Measurements from ENCODE around the gene CH25H. TPM values are rescaled to one million over a fixed set of nuclear protein-coding genes. Genes with fewer than 3 reads are reported as not detected.

CH25H gene
- total and polyA plus RNA-seq, 10 of the 15 experiments (the other 5 are each of a cell fraction or from before 2014, with no cell fraction given) = not detected

- Histone ChIP-seq H3K4me3 (no peak overlapping the region), H3K27ac (ENCODE audit: control insufficient read depth, insufficient read depth) (no peak overlapping the region), H3K4me2 (ENCODE audit: control insufficient read depth, insufficient read depth) (no peak overlapping the region), H3K9me3 (replicated peaks; ENCODE audit: control insufficient read depth, insufficient read depth, low read length) (peaks cover 2% of the 10 kb centered on the region; the same call in 1 of the 3 replicates), H3K36me3 (ENCODE audit: control insufficient read depth in 2 of 2, insufficient read depth in 2 of 2, low read length in 1 of 2) (no peaks in the 10 kb centered on the region), H4K20me1 (ENCODE audit: control insufficient read depth, insufficient read depth) (no peaks in the 10 kb centered on the region), H3K27me3 (replicated peaks in 1 of 2; ENCODE audit: control insufficient read depth in 2 of 2, insufficient read depth in 2 of 2, low read length in 1 of 2) (peaks cover 0 to 2% of the 10 kb centered on the region in 2 experiments; a peak in 1 of 4 replicates), H3K9ac (ENCODE audit: control insufficient read depth, insufficient read depth, low read length) (no peak overlapping the region), H3K4me1 (ENCODE audit: control insufficient read depth, insufficient read depth, low read length) (no peaks in the 10 kb centered on the region), H2AFZ (ENCODE audit: control insufficient read depth, low read depth, low read length) (no peak overlapping the region), H3K79me2 (ENCODE audit: control insufficient read depth, insufficient read depth, low read length) (no peaks in the 10 kb centered on the region)
- peak; percentile 43; the same call in 1 of the 3 replicates for ATAC-seq
- FAIRE-seq = no peak
- ChIA-PET SMC1A (ENCODE audit: uncharacterized antibody, unreplicated experiment) (interaction anchor here (0.9 kb wide), 1 partner anchor 20 kb away, joined by 3 read pairs; no protein-coding TSS in a partner anchor), CTCF (no interaction called here), POLR2A (no interaction called here), RAD21 (ENCODE audit: unreplicated experiment) (no interaction called here)
- WGBS (ENCODE audit: insufficient coverage, insufficient replicate concordance, low lambda C conversion rate, missing lambda C conversion rate) = 2% methylated on average over 2 of the region's 2 CpGs
- intact Hi-C loops (cut with micrococcal nuclease; ENCODE audit: unreplicated experiment) = no loop called here
- BruUV-seq (replicated peaks) = no TSS peak
- no peak for DNase-seq (ENCODE audit: low read depth, low spot score)
- in situ Hi-C loops (cut with MboI) = no loop called here
- TF ChIP-seq, protein P1, sequence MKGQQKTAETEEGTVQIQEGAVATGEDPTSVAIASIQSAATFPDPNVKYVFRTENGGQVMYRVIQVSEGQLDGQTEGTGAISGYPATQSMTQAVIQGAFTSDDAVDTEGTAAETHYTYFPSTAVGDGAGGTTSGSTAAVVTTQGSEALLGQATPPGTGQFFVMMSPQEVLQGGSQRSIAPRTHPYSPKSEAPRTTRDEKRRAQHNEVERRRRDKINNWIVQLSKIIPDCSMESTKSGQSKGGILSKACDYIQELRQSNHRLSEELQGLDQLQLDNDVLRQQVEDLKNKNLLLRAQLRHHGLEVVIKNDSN (IDR thresholded peaks at IDR 0.05; ENCODE audit: borderline replicate concordance, extremely low read length, insufficient read depth, low read depth, low read length) = no peak
- TF ChIP-seq, protein P2, sequence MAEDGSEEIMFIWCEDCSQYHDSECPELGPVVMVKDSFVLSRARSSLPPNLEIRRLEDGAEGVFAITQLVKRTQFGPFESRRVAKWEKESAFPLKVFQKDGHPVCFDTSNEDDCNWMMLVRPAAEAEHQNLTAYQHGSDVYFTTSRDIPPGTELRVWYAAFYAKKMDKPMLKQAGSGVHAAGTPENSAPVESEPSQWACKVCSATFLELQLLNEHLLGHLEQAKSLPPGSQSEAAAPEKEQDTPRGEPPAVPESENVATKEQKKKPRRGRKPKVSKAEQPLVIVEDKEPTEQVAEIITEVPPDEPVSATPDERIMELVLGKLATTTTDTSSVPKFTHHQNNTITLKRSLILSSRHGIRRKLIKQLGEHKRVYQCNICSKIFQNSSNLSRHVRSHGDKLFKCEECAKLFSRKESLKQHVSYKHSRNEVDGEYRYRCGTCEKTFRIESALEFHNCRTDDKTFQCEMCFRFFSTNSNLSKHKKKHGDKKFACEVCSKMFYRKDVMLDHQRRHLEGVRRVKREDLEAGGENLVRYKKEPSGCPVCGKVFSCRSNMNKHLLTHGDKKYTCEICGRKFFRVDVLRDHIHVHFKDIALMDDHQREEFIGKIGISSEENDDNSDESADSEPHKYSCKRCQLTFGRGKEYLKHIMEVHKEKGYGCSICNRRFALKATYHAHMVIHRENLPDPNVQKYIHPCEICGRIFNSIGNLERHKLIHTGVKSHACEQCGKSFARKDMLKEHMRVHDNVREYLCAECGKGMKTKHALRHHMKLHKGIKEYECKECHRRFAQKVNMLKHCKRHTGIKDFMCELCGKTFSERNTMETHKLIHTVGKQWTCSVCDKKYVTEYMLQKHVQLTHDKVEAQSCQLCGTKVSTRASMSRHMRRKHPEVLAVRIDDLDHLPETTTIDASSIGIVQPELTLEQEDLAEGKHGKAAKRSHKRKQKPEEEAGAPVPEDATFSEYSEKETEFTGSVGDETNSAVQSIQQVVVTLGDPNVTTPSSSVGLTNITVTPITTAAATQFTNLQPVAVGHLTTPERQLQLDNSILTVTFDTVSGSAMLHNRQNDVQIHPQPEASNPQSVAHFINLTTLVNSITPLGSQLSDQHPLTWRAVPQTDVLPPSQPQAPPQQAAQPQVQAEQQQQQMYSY (CRISPR knock-in tag; IDR thresholded peaks at IDR 0.05) = no peak
- TF ChIP-seq FOXM1 (IDR thresholded peaks at IDR 0.05; ENCODE audit: low read depth, low read length) (no peak), ASH2L (IDR thresholded peaks at IDR 0.05; ENCODE audit: borderline replicate concordance, low read depth) (no peak), POU2F2 (IDR thresholded peaks at IDR 0.05; ENCODE audit: borderline replicate concordance, low read depth, low read length) (no peak), NR2F1 (conservative IDR thresholded peaks at IDR 0.05) (no peak), CEBPZ (IDR thresholded peaks at IDR 0.05; ENCODE audit: low read depth, low read length) (no peak), IKZF2 (IDR thresholded peaks at IDR 0.05) (no peak), MYC (IDR thresholded peaks at IDR 0.05; ENCODE audit: insufficient read depth, insufficient read length, insufficient replicate concordance, low read length, severe bottlenecking) (no peak), E2F4 (IDR thresholded peaks at IDR 0.05; ENCODE audit: low read depth, low read length) (no peak)
These were observed 24.2 kb downstream of the CH25H start for GRCh38 chr10:89182894-89183293.
